HG02885 (cell line): ENCODE data around the gene PRIM1.
"Not testable (repeated sequence)": the region's sequence is repeated elsewhere in the genome, so short reads cannot be mapped to it uniquely, and the experiment has no call there.

Experiments
- ATAC-seq: cut with Tn5 transposase; IDR thresholded peaks from one replicate; pipeline ENCODE4 v1.9.1; 2021; ENCODE audit warnings: mild to moderate bottlenecking; ENCODE audit not compliant: unreplicated experiment, poor library complexity

The PRIM1 gene

DNA sequence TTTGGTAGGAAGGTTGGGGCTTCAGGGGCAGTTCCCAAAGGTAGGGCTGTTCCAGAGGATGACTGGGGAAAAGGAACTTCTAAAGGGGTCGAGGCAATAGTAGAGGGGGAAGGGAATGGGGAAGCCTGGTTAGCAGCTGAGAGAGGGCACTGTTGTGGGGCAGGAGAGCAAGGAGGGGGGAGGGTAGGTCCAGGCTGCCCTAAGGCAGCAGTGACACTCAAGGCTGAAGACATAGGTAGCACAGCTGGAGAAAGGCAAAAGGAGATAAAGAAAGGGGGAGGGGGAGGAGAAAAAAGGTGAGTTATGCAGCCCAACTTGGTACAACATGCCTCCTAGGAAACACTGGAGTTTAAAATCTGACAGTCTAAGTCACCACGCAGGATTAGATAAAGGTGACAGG lies 30.9 kb downstream of the PRIM1 start:
- ATAC-seq: no peak

DNA sequence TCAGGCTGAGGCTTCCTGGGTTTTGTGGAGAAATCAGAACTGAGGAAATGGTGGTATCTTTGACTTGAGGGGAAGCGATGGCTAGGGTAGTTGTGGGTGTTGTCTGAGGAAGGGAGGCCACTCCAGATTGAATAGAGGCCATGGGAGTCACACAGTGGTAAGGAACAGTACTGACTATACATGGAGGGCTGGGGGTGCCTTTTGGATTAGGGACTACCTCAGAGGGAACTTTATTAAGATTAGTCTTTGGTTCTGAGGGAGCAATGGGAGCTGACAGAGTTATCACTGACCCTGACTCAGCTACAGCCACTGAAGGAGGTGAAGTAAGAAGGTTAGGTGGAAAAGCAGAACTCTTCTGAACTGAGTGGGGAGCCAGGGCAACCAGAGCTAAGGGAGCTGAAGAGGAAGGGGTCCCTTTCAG lies 31.4 kb downstream of the PRIM1 start:
- ATAC-seq: no peak

GRCh38 chr12:56719056-56719455 lies 33.1 kb downstream of the PRIM1 start:
- ATAC-seq: no peak

- ATAC-seq: no peak
Observed at GRCh38 chr12:56718636-56719035, 33.5 kb downstream of the PRIM1 start.

- no peak for ATAC-seq
Observed at GRCh38 chr12:56718149-56718548, 34.0 kb downstream of the PRIM1 start.

GRCh38 chr12:56716933-56717880 lies 34.9 kb downstream of the PRIM1 start:
- no peak for ATAC-seq

- no peak for ATAC-seq
Observed at GRCh38 chr12:56716458-56716857, 35.7 kb downstream of the PRIM1 start.

DNA sequence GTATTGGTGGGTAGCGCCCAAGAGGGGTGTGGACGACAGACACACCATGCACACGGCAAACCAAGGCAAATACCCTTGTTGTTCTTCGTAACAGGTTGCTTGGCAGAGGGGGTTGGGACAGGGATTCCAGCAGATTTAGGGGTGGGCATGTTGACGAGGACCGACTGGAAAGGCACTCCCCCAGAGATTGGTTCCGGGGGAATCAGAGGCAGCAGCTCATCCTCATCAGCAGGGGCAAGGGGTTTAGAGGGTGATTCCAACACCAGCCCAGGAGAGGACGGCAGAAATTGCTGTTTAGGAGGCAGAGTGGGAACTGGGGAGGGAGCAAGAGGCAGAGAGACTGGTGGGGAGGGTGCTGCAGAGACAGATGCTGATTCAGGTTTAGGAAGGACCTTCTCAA lies 36.3 kb downstream of the PRIM1 start:
- no peak for ATAC-seq

DNA sequence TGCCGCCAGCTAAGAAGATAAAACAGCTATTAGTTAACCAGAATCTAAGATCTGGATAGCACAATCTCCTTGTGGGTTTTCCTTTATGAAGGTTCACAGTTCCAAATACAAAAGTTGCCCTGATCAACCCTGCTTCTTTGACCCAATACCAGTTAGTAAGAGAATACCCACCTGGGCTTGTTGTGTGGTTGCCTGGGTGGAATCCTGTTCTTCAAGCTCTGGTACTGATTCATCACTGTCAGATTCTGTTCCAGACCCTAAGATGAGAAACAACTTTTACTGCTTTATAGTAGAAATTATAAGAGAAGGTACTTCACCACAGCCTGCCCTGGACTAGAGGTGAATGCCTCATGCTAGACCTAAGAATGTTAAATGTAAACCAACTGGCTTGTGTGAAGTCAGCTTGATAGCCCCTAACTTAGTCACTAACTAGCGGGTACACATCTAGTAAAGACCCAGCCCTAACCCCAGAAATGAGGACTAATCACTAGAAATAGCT lies 37.6 kb downstream of the PRIM1 start:
- ATAC-seq: no peak

DNA sequence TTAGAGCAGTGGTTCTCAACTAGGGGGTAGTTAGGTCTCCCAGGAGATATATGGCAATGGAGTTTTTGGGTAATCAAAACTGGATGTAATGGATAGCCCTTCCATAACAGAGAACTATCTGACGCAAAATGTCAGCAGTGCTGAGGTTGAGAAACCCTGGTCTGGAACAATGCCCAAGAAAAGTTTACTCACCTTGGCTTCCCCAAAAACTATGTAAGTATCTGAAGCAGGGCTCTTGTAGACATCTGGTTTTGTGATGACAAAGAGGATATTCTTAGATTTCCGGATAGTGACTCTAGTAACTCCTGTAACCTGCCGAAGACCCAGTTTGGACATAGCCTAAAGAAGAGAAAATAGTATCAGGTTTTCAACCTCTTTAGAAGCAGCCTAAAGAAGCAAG lies 38.8 kb downstream of the PRIM1 start:
- ATAC-seq: no peak

DNA sequence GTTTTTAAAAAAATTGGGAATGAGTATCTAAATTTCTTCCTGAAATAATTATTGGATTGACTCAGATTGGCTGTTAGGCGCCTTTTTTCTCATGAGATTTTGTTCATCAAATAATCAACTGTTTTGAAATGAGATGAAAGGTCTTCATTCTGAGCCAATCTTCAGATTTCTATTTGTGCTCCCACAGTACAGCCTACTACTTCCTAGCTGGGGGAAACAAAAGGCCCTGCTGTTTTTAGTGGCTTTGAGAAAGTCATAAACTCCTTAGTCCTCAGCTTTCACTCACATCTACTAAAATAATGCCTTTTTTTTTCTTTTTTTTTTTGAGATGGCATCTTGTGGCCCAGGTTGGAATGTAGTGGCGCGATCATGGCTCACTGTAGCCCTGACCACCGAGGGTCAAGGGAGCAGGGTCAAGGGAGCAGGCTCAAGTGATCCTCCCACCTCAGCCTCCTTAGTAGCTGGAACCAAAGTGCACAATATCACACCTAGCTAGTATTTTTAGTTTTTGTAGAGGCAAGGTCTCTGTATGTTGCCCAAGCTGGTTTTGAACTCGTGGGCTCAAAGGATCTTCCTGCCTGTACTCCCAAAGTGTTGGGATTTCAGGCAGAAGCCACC lies 42.3 kb downstream of the PRIM1 start:
- ATAC-seq: no peak

GRCh38 chr12:56704522-56704921 lies 47.6 kb downstream of the PRIM1 start:
- not testable (repeated sequence) for ATAC-seq

DNA sequence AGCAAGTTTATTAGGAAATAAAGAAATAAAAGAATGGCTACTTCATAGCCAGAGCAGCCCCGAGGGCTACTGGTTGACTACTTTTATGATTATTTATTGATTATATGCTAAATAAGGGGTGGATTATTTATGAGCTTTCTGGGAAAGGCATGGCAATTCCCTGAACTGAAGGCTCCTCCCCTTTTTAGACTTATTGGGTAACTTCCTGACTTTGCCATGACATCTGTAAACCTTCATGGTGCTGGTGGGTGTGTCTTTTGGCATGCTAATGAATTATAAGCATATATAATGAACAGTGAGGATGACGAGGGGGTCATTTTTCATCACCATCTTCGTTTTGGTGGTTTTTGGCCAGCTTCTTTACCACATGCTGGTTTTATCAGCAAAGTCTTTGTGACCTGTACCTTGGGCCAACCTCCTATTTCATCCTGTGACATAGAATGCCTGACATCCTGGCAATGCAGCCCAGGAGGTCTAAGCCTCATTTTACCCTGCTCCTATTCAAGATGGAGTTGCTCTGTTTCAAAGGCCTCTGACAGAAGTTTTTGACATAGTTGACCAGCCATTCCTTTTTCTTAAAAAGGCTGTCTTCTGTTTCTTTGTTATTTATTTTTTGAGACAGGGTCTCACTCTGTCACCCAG lies 53.0 kb downstream of the PRIM1 start:
- no peak for ATAC-seq

DNA sequence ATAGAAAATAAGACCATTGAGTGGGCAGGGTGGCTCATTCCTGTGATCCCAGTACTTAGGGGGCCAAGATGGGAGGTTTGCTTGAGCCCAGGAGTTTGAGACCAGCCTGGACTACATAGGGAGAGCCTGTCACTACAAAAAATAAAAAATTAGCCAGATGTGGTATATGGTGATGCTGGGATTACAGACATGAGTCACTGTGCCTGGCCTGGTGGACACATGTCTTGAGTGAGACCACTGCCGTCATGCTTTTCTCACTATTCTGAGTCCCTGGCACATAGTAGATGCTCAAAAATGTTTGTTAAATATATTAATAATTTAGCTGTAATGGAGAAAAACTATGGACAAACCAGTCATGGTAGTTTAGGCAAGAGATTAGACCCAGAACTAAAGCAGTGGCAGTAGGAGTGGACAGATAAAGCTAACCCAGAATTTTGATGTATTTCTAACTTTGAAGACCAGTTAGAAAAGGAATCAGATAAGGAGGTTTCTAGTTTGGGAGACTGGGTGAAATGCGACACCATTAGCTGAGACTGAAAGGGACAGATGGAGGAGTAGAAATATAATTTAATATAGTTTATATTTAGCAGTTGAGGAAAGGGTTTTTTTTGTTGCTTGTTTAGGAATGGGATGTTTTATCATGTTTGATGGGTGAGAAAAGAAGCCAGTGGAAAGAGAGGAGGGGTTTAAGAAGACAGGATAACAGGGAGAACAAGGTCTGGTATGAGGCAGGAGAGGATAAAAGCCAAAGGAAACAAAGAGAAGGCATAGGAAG lies 56.6 kb downstream of the PRIM1 start:
- no peak for ATAC-seq

DNA sequence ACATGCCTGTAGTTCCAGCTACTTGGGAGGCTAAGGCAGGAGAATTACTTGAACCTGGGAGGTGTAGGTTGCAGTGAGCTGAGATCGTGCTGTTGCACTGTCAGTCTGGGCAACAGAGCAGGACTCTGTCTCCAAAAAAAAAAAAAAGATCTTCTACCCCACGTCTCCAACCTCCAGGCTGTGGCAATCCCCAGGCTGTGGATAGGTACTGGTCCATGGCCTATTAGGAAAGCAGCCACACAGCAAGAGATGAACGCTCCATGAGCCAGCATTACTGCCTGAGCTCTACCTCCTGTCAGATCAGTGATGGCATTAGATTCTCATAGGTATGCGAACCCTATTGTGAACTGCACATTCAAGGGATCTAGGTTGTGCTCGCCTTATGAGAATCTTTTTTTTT lies 58.0 kb downstream of the PRIM1 start:
- ATAC-seq: no peak

- ATAC-seq: no peak
Observed at GRCh38 chr12:56688846-56689109, 63.3 kb downstream of the PRIM1 start.

GRCh38 chr12:56688129-56688845 lies 63.8 kb downstream of the PRIM1 start, which contains the start of gene PTGES3:
Gene PTGES3, minus strand, starts transcription at chr12:56688284. Its CDS starts 285 bp downstream, at chr12:56687999.
- ATAC-seq: peak; percentile 69

GRCh38 chr12:56687223-56688128 lies 64.6 kb downstream of the PRIM1 start:
- ATAC-seq: no peak
